ENCODE results near the gene CREB5.
"Not testable (repeated sequence)": the region's sequence is repeated elsewhere in the genome, so short reads cannot be mapped to it uniquely, and the experiment has no call there.

The CREB5 gene

DNA sequence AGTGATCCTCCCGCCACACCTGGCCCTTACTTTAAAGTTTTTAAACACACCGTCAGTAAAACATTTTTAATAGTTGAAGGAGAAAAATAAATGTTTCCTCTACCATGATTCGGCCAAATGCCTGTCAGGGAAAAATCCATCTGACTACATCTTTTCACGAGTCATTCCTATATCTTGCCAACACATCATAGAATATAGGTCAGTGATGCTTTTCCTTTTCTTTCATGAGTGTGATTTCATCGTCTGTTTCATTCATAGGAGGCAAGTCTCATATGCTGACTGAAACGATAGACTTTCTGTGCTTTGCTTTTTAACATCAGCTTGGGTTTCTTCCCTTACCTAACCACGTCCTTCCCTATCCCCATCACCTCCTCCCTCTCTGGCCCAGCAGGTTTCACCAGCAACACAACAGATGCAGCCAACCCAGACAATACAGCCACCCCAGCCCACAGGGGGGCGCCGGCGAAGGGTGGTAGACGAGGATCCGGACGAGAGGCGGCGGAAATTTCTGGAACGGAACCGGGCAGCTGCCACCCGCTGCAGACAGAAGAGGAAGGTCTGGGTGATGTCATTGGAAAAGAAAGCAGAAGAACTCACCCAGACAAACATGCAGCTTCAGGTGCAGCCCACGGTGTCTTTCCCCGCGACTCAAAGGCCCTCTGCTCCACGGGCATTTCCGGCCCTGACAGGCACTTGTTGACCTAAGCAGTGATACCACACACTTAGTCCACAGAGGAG is 396.6 kb downstream of the CREB5 start:
- H3K27ac ChIP-seq (ENCODE audit: low read depth, low read length) = no peak overlapping the region

GRCh38 chr7:28811008-28811407 is 398.7 kb downstream of the CREB5 start:
- Histone ChIP-seq H3K27me3 (ENCODE audit: control insufficient read depth in 1 of 2, insufficient read depth in 2 of 2, low read length in 2 of 2) (no peaks in the 10 kb centered on the region), H3K4me3 (ENCODE audit: low read depth in 1 of 2, low read length in 2 of 2) (no peak overlapping the region), H3K4me1 (ENCODE audit: insufficient read depth, low read length) (peaks cover 14% of the 10 kb centered on the region), H3K9ac (ENCODE audit: low read length) (no peak overlapping the region), H3K27ac (ENCODE audit: low read depth, low read length) (no peak overlapping the region), H3K36me3 (ENCODE audit: insufficient read depth, low read length) (peaks cover 9% of the 10 kb centered on the region), H3K9me3 (ENCODE audit: low read length) (no peaks in the 10 kb centered on the region)

More for the DNA sequence above, 396.6 kb downstream of the CREB5 start:
- Histone ChIP-seq H3K4me3 (ENCODE audit: low read depth in 1 of 2, low read length in 2 of 2) (no peak overlapping the region), H3K36me3 (ENCODE audit: insufficient read depth, low read length) (peaks cover 13% of the 10 kb centered on the region), H3K27me3 (ENCODE audit: control insufficient read depth in 1 of 2, insufficient read depth in 2 of 2, low read length in 2 of 2) (no peaks in the 10 kb centered on the region), H3K9ac (ENCODE audit: low read length) (no peak overlapping the region), H3K9me3 (ENCODE audit: low read length) (no peaks in the 10 kb centered on the region), H3K4me1 (ENCODE audit: insufficient read depth, low read length) (peaks cover 14% of the 10 kb centered on the region)

- no peak overlapping the region for H3K4me3 ChIP-seq (ENCODE audit: low read depth in 1 of 2, low read length in 2 of 2)
- no peak overlapping the region for H3K27ac ChIP-seq (ENCODE audit: low read depth, low read length)
- H3K9me3 ChIP-seq (ENCODE audit: low read length) = no peaks in the 10 kb centered on the region
- no peak overlapping the region for H3K9ac ChIP-seq (ENCODE audit: low read length)
- peaks cover 14% of the 10 kb centered on the region for H3K4me1 ChIP-seq (ENCODE audit: insufficient read depth, low read length)
- peaks cover 9% of the 10 kb centered on the region for H3K36me3 ChIP-seq (ENCODE audit: insufficient read depth, low read length)
- H3K27me3 ChIP-seq (ENCODE audit: control insufficient read depth in 1 of 2, insufficient read depth in 2 of 2, low read length in 2 of 2) = no peaks in the 10 kb centered on the region
Observed at GRCh38 chr7:28811701-28812430, 399.5 kb downstream of the CREB5 start.

GRCh38 chr7:28812616-28813015 is 400.3 kb downstream of the CREB5 start:
- Histone ChIP-seq H3K4me1 (ENCODE audit: insufficient read depth, low read length) (peaks cover 14% of the 10 kb centered on the region), H3K27me3 (ENCODE audit: control insufficient read depth in 1 of 2, insufficient read depth in 2 of 2, low read length in 2 of 2) (no peaks in the 10 kb centered on the region), H3K9ac (ENCODE audit: low read length) (no peak overlapping the region), H3K27ac (ENCODE audit: low read depth, low read length) (no peak overlapping the region), H3K36me3 (ENCODE audit: insufficient read depth, low read length) (peaks cover 9% of the 10 kb centered on the region), H3K9me3 (ENCODE audit: low read length) (no peaks in the 10 kb centered on the region), H3K4me3 (ENCODE audit: low read depth in 1 of 2, low read length in 2 of 2) (no peak overlapping the region)

GRCh38 chr7:28813243-28813962 is 401.1 kb downstream of the CREB5 start:
- Histone ChIP-seq H3K9ac (ENCODE audit: low read length) (no peak overlapping the region), H3K4me1 (ENCODE audit: insufficient read depth, low read length) (peaks cover 14% of the 10 kb centered on the region), H3K27me3 (ENCODE audit: control insufficient read depth in 1 of 2, insufficient read depth in 2 of 2, low read length in 2 of 2) (no peaks in the 10 kb centered on the region), H3K4me3 (ENCODE audit: low read depth in 1 of 2, low read length in 2 of 2) (no peak overlapping the region), H3K36me3 (ENCODE audit: insufficient read depth, low read length) (peaks cover 9% of the 10 kb centered on the region), H3K9me3 (ENCODE audit: low read length) (no peaks in the 10 kb centered on the region), H3K27ac (ENCODE audit: low read depth, low read length) (no peak overlapping the region)

GRCh38 chr7:28815369-28815927 is 403.1 kb downstream of the CREB5 start:
- Histone ChIP-seq H3K9me3 (ENCODE audit: low read length) (no peaks in the 10 kb centered on the region), H3K36me3 (ENCODE audit: insufficient read depth, low read length) (peaks cover 4% of the 10 kb centered on the region), H3K4me3 (ENCODE audit: low read depth in 1 of 2, low read length in 2 of 2) (no peak overlapping the region), H3K27ac (ENCODE audit: low read depth, low read length) (no peak overlapping the region), H3K4me1 (ENCODE audit: insufficient read depth, low read length) (peaks cover 14% of the 10 kb centered on the region), H3K27me3 (ENCODE audit: control insufficient read depth in 1 of 2, insufficient read depth in 2 of 2, low read length in 2 of 2) (no peaks in the 10 kb centered on the region), H3K9ac (ENCODE audit: low read length) (no peak overlapping the region)

DNA sequence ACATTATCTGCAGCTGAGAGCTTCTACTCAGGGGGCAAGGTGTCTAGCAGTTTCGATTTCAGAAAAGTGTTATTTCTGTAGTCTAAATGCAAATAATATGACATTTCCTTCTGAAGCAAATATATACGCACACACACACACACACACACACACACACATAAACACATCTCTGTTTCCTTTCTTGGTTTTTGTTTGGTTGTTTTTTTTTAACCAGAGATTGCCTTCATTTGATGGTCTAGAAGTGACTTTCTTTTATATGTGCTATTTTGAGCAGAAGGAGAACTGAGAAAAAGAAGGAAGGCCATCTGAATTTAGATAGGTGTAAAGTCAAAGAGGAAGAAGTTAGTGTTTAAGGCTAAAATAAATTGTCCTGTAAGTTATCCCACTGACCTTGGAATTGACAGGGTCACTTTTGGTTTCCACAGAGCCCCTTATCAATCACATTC is 403.6 kb downstream of the CREB5 start:
- Histone ChIP-seq H3K27me3 (ENCODE audit: control insufficient read depth in 1 of 2, insufficient read depth in 2 of 2, low read length in 2 of 2) (no peaks in the 10 kb centered on the region), H3K4me3 (ENCODE audit: low read depth in 1 of 2, low read length in 2 of 2) (no peak overlapping the region), H3K36me3 (ENCODE audit: insufficient read depth, low read length) (peaks cover 4% of the 10 kb centered on the region), H3K9ac (ENCODE audit: low read length) (no peak overlapping the region), H3K9me3 (ENCODE audit: low read length) (no peaks in the 10 kb centered on the region), H3K4me1 (ENCODE audit: insufficient read depth, low read length) (peaks cover 12% of the 10 kb centered on the region), H3K27ac (ENCODE audit: low read depth, low read length) (no peak overlapping the region)

- H3K9me3 ChIP-seq (ENCODE audit: low read length) = no peaks in the 10 kb centered on the region
- H3K36me3 ChIP-seq (ENCODE audit: insufficient read depth, low read length) = peaks cover 4% of the 10 kb centered on the region
- H3K27ac ChIP-seq (ENCODE audit: low read depth, low read length) = no peak overlapping the region
- H3K27me3 ChIP-seq (ENCODE audit: control insufficient read depth in 1 of 2, insufficient read depth in 2 of 2, low read length in 2 of 2) = no peaks in the 10 kb centered on the region
- no peak overlapping the region for H3K9ac ChIP-seq (ENCODE audit: low read length)
- H3K4me3 ChIP-seq (ENCODE audit: low read depth in 1 of 2, low read length in 2 of 2) = no peak overlapping the region
- H3K4me1 ChIP-seq (ENCODE audit: insufficient read depth, low read length) = no peaks in the 10 kb centered on the region
Observed at GRCh38 chr7:28818996-28819395, 406.7 kb downstream of the CREB5 start.

DNA sequence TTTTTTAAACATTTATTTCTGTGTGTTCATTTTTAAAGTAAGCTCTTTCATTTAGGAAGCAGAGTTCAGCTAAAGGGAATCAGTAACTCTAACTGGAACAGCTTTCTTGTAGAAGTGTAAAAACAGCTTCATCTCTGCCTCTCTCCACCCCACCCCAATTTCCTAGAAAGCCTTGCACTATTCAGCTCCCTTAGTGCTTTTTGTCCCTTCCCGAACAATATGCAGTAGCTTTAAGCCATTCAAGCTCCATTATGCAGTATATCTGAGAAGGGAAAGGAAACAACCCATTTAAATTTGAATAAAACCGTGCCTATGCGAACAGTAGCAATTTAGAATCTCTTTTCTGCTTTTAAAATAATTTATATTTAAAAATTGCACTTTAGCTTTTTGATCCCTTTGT is 411.3 kb downstream of the CREB5 start:
- H3K36me3 ChIP-seq (ENCODE audit: insufficient read depth, low read length) = peaks cover 4% of the 10 kb centered on the region
- no peak overlapping the region for H3K27ac ChIP-seq (ENCODE audit: low read depth, low read length)
- no peaks in the 10 kb centered on the region for H3K4me1 ChIP-seq (ENCODE audit: insufficient read depth, low read length)
- H3K4me3 ChIP-seq (ENCODE audit: low read depth in 1 of 2, low read length in 2 of 2) = no peak overlapping the region
- no peaks in the 10 kb centered on the region for H3K27me3 ChIP-seq (ENCODE audit: control insufficient read depth in 1 of 2, insufficient read depth in 2 of 2, low read length in 2 of 2)
- no peak overlapping the region for H3K9ac ChIP-seq (ENCODE audit: low read length)
- no peaks in the 10 kb centered on the region for H3K9me3 ChIP-seq (ENCODE audit: low read length)

- H3K4me1 ChIP-seq (ENCODE audit: insufficient read depth, low read length); H3K9me3 ChIP-seq (ENCODE audit: low read length); H3K4me3 ChIP-seq (ENCODE audit: low read depth in 1 of 2, low read length in 2 of 2); H3K27ac ChIP-seq (ENCODE audit: low read depth, low read length); H3K36me3 ChIP-seq (ENCODE audit: insufficient read depth, low read length); H3K9ac ChIP-seq (ENCODE audit: low read length); H3K27me3 ChIP-seq (ENCODE audit: control insufficient read depth in 1 of 2, insufficient read depth in 2 of 2, low read length in 2 of 2): not testable (repeated sequence)
Observed at GRCh38 chr7:28825817-28826448, 413.6 kb downstream of the CREB5 start.

DNA sequence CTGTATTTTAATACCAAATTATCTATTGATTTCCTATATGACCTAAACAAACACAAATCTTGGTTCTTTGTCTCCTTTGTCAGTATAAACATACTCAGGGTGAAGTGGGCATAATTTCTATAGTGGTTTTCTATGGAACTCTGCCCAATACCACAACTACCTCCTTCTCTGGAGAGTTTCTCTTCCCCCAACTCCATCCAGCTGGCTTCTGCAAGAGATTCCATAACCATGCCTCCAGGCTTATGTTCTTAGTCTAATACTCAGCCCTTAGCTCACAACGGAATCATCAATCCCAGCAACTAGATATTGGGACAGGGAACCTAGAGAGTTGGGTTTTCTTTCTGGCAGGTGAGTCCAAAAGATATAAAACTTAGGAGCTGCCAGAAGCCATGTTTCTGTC is 418.5 kb downstream of the CREB5 start:
- no peaks in the 10 kb centered on the region for H3K27me3 ChIP-seq (ENCODE audit: control insufficient read depth in 1 of 2, insufficient read depth in 2 of 2, low read length in 2 of 2)
- H3K9ac ChIP-seq (ENCODE audit: low read length) = no peak overlapping the region
- H3K9me3 ChIP-seq (ENCODE audit: low read length) = no peaks in the 10 kb centered on the region
- H3K4me1 ChIP-seq (ENCODE audit: insufficient read depth, low read length) = no peaks in the 10 kb centered on the region
- no peaks in the 10 kb centered on the region for H3K36me3 ChIP-seq (ENCODE audit: insufficient read depth, low read length)
- no peak overlapping the region for H3K27ac ChIP-seq (ENCODE audit: low read depth, low read length)
- H3K4me3 ChIP-seq (ENCODE audit: low read depth in 1 of 2, low read length in 2 of 2) = no peak overlapping the region

Data from muscle layer of colon (tissue), 2 donors.